ENCODE results near the gene TRAF7.
A peak's percentile ranks its signal among the peaks of the same experiment; 100 is the strongest.

TRAF7 gene

DNA sequence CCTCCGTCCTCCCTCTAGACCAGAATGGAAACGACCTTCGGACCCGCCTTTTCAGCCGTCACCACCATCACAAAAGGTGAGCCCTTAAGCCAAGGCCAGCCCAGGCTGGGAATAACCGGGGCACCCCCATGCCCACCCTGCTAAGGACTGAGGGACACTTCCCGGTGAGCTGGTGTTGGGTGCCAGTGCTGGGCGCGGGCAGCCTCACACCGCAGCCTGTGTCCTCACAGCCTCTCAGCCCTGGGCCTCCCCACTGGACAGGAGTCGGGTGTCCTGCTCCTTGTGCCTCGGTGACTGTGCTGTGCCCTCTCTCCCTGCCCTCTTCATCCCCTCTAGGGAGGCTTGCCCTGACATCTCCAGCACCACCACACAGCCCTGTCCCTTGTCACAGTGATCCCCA is 10.3 kb downstream of the TRAF7 start:
- no peak for DNase-seq (ENCODE audit: low spot score)

DNA sequence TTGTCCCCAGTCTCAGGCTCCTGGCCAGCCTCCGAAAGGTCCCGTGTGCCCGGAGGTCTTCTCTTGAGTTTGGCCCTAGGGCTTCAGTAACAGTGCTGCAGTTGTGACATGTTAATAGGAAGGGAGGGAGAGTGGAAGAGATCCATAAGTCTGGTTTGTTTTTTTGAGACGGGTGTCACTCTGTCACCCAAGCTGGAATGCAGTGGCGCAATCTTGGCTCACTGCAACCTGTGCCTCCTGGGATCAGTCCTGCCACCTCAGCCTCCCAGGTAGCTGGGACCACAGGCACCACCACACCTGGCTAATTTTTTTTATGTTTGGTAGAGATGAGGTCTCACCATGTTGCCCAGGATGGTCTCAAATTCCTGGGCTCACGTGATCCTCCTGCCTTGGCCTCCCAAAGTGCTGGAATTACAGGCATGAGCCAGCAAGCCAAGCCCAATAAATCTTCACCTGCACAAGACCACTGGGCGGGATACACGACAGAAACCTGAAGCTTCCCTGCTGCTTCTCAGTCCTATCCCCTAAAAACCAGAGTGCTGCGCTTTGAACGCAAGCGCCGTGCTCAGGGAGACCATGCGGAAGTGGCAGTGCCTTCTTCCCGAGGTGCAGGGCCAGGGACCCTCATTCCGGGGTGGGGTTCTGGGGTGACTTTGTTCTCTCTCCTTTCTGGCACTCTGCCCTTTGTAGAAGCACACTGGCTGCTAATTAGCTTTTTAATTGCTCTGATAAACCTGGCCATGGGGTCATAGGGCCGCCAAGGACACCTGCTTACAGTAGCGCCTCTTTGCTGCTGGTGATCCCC is 10.9 kb downstream of the TRAF7 start:
- no peak for DNase-seq (ENCODE audit: low spot score)

DNA sequence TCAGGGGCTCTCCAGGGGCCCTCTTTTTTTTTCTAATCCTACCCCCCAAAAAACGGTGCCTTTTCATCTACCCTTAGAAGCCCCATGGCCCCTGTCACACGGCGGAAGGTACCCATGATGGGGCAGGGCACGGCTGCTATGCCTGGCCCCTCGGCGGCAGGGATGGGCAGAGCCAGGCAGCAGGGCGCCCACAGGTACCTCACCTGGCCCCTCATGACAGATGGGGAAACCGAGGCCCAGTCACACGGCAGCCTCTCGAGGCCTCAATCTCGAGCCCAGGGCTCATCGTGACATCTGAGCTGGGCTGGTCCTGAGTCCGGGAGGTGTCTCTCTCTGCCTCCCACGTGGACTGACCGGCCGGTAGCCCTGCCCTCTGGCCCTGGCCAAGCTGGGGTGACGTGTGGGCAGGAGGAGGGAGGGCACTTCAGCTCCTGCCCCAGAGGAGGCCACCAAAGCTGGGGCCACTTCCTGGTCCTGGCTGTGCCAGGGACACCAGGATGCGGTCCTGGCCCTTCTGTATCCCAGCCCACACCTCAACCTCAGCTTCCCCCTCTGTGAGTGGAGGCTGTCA is 11.6 kb downstream of the TRAF7 start:
- DNase-seq (ENCODE audit: low spot score), result no peak

DNA sequence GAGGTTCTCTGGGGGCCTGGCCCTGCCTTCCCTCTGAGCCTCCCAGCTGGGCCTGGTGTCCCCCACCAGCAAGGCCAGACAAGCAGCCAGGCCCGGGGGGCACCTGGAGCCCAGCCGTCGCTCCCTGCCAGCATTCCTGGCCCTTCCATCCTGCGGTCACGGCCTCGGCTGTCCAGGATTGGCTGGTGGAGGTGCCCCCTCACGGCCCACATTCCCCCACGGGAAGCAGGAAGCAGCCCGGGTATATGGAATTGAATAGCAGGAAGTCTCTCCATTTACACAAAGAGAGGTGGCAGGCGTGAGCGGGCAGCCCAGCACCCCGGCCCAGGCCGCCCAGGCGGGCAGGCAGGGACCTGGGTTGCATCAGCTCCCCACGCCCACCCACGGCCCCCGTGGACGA is 14.5 kb downstream of the TRAF7 start:
- no peak for DNase-seq (ENCODE audit: low spot score)

DNA sequence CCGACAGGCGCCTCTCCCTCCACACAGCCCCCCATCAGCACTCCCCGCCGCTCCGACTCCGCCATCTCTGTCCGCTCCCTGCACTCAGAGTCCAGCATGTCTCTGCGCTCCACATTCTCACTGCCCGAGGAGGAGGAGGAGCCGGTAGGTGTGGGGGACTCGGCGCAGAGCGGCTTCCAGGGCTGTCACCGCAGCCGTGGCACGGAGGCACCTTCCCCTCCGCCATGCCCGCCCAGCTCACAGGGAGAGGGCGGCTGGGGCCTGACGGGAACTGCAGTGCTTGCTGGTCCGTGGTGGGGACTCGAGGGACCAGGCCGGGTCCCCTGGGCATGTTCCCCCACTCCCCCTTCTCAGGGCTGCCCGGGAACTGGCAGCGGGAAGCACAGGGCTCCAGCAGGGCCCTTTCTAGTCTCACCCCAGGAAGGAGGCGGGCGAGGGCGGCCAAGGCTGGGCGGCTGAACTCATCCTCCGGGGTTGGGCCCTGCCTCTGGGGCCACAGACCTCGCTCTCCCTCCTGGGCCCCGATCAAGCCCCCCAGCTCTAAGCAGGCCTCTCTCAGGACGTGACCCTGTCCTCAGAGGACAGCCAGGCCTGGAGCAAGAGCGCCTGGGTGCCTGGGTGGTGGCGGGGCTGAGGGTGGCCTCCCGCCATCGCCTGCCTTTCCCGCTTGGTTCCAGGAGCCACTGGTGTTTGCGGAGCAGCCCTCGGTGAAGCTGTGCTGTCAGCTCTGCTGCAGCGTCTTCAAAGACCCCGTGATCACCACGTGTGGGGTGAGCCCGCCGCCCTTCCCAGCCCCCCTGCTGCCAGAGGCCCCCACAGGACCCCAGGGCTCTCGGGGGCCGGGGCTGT is 15.2 kb downstream of the TRAF7 start:
- no peak for DNase-seq (ENCODE audit: low spot score)

DNA sequence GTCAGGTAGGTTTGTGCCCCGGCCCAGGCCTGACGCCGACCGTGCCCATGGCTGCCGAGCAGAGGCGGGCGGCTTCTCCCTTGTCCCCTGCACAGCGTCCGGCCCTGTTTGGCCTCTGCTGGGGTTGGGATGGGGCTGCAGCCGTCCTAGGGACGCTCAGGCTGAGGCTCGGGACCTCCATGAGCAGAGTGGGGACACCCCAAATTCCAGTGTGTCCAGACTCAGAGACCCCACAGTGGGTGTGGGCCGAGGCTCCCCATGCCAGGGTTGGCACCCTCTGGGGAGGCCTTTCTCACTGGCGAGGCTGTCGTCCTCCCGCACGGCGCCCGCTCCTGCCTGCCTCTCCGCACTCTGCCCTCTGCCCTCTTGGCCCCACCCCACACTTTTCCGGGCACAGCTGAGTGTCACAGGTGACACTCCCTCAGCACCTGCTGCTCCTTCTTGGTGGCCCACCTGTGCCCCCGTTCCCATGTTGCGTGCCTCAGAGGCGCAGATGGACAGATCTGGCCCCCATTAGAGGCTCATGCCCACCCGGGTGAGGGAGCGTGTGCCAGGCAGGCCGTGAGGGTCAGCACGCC is 16.1 kb downstream of the TRAF7 start:
- no peak for DNase-seq (ENCODE audit: low spot score)

DNA sequence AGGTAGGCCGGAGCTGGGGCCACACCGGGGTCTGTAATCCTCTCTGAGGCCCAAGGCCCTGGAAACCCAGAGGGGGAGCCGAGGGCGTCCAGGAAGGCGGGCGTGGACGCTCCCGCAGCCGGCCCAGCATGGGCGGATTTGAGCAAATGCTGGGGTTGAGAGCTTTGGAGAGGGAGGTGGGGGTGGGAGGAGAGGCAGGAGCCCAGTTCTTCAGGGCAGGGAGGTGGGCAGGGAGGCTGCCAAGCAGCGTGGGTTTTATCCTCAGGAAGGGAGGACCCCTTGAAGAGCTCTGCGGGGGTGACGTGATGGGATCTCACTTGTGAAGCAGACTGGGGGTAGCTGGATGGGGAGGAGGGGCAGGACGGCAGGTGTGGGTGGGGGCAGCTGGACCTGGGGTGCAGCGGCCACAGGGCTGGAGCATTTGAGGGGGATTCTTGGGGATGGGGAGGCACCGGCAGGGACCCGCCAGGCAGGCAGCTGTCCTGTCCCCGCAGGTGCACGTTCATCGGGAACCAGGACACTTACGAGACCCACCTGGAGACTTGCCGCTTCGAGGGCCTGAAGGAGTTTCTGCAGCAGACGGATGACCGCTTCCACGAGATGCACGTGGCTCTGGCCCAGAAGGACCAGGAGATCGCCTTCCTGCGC is 17.2 kb downstream of the TRAF7 start:
- no peak for DNase-seq (ENCODE audit: low spot score)

DNA sequence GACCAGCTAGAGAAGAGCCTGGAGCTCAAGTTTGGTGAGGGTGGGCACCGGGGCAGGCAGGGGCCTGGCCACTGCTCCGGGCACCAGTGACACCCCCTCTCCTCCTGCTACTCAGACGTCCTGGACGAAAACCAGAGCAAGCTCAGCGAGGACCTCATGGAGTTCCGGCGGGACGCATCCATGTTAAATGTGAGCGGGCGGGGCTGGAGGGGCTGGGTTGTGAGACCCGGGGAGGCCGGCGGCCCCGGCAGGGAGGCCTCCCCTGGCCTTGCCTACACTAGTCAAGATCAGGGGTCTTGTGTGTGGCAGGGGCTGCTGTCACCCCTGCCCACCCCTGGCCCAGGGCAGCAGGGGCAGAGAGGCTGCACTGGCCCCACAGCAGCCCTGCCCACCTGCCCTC is 17.8 kb downstream of the TRAF7 start:
- no peak for DNase-seq (ENCODE audit: low spot score)

DNA sequence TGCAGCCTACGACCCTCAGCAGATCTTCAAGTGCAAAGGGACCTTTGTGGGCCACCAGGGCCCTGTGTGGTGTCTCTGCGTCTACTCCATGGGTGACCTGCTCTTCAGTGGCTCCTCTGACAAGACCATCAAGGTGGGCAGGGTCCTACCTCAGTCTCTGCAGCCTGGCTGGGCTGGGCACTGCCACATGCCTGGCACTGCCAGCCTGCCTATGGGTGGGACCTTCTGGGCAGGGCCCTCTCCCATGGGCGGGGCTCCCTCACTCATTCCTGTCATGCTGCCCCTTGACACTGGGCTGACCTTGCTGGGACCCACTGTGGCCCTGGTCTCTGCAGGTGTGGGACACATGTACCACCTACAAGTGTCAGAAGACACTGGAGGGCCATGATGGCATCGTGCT is 18.3 kb downstream of the TRAF7 start:
- no peak for DNase-seq (ENCODE audit: low spot score)

DNA sequence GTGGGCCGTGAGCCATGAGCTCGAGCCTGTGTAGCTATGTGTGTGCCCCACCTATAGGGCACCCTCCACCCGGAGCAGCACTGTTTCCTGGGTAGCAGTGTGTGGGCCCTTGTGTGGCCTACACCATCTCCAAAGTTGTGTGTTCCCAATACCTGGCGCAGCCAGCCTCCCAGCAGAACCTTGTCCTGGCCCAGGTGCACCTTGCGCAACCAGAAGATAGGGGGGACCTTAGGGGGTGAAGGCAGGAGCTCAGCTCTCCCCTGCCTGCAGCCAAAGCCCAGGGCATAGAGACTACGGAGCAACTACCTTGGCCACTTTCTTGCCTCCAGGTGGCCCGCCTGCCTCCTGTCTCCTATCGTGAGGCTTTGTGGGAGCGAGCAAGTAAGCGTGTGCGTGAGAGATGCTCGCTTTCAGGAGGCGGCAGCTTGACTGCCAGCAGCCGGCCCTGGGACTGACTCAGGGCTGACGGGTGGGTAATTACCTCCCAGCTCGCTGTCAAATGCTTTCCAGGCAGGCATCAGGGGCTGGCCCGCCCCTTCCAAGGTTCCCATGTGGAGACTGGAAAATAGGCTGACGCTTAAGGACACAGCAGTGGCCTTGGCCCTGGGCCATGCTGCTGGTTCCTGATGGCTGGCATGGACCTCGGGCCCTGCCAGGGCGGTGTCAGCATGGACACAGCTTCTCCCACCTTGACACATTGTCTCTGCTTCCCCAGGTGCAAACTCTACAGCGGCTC is 19.0 kb downstream of the TRAF7 start:
- DNase-seq (ENCODE audit: low spot score), result no peak

DNA sequence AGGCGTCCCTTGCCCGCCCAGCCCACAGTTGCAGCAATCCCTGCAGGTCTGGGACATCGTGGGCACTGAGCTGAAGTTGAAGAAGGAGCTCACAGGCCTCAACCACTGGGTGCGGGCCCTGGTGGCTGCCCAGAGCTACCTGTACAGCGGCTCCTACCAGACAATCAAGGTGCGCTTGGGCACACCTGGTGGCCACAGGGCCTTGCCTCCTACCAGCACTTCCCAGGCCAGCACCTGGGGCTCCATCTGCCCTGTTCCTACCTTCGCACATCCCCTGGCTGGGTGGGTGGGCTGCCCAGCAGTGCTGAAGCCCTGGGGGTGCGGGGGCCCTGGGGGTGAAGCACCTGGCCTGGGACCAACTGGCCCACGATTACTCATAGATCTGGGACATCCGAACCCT is 19.9 kb downstream of the TRAF7 start:
- no peak for DNase-seq (ENCODE audit: low spot score)

DNA sequence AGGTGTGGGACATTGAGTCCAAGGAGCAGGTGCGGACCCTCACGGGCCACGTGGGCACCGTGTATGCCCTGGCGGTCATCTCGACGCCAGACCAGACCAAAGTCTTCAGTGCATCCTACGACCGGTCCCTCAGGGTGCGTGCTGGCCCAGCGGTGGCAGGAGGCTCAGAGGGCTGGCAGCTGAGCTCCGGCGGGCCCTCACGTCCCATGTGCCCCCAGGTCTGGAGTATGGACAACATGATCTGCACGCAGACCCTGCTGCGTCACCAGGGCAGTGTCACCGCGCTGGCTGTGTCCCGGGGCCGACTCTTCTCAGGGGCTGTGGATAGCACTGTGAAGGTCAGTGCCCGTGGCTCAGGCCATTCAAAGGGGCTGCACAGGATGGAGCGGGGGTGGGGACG is 20.5 kb downstream of the TRAF7 start:
- no peak for DNase-seq (ENCODE audit: low spot score)

DNA sequence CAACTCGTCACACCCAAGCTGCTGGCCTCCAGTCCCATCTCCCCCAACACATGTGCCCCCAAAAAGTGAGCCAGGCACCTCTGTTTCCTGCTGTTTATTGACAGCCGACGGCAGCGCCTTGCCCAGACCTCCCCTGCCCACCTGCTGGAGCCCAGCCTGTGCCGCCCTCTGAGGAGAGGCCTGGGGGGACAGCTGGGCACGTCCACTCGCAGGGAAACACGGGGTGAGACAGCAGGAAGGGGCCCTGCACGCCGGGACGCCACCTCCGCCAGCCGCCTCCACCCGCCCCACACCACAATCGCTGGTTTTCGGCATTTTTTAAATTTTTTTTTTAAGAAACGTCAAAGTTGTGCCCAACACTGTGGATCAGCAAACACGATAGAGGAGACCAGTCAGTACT is 21.5 kb downstream of the TRAF7 start:
- no peak for DNase-seq (ENCODE audit: low spot score)

DNA sequence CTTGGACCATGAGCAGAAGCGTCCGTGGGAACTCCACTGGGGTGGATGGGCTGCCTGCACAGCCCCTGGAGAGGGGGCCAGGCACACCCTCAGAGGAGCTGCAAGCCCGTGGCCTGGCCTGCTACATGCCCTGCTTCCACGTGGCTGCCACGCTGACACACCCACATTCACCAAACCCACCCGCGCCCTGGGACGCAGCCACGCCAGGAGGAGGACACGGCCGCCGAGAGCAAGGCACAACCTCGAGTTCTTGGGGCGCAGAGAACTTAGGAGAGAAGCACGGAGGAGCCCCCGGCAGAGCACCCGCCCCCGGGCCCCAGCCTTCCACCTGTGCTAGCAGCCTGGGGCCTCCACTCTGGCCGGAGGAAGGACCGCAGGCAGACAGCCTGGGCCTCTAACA is 22.0 kb downstream of the TRAF7 start:
- DNase-seq (ENCODE audit: low spot score), result no peak

DNA sequence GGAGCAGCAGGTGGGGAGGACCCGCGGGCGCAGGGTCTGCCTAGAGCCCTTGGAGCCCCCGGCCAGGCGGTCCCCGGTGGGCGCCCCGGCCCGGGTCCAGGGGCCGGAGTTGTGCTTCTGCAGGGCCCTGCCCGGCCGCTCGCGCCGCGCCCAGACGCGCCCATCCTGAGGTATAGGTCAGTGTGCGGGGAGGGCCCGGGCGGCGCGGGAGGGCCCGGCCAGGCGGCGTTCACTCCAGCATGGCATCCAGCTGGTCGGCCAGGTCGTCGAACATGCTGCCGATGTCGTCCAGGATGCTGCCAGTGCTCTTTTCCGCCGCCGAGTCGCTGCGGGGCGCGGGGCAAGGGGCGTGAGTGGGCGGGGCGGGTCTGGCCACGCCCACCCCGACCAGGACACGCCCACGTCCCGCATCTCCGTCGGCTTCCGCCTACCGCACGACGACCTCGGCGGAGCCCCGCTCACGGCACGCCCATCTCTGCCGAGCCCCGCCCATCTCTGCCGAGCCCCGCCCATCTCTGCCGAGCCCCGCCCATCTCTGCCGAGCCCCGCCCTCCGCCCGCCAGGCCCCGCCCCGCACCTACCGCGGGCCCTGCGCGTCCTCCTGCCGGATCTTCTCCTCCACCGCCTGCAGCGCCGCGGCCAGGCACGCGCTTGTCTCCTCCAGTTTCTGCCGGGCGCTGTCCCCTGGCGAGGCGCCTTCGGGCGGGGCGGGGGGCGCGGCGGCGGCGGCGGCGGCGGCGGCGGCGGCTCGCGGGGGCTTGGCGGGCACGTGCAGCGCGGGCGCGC is 22.9 kb downstream of the TRAF7 start:
- DNase-seq (ENCODE audit: low spot score), result peak; percentile 43

DNA sequence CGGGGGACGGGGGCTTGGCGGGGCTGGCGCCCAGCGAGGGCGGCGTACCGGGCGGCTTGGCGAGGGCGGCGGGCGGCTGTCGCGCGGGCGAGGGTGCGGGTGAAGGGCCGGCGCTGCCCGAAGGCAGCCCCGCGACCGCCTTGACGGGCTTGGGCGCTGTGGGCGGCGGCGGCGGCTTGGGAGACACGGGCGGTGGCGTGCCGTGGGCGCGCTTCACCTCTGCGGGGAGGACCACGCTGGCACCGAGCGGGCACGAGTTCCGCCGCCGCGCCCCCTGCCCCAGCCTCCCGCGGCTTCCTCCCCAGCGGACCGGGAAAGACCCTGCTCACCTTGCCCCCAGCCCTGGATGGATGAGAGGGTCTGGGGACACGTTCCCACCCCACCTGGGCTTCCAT is 23.5 kb downstream of the TRAF7 start:
- DNase-seq (ENCODE audit: low spot score), result no peak

DNA sequence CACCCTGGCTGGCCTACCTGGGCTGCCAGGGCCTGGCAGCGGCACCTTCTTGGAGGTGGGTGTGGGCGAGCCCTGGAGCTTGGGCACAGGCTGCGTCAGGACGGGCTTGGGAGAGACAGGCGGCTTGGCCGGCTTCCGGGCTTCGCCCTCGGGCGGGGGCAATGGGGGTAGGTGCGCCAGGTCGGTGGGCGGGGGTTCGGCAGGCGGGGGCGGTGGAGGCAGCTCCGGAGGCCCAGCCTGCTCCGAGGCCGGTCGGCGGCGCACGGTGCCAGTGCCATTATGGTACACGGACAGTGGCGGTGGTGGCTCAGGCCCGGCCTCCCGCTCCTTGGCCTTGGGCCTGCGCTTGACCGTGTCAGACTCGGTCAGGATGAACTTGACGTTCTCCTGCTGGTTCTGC is 24.0 kb downstream of the TRAF7 start:
- no peak for DNase-seq (ENCODE audit: low spot score)

DNA sequence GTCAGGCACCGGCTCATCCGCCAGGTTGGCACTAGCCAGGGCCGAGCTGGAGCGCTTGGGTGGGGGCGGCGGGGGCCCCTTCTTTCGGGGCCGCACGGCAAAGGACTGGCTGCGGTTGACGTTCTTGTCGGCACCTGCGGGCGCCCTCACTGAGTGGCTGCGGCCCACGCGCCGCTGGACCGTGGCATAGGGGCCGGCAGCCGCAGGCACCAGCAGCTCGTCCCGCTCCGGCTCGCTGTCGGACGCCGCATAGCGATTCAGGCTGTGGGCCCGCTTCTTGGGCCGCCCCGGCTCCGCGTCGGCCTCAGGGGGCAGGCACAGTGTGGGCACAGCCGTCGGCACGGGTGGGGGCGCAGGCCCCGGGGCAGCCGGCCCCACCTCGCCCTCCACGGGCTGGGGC is 24.9 kb downstream of the TRAF7 start:
- DNase-seq (ENCODE audit: low spot score), result no peak

DNA sequence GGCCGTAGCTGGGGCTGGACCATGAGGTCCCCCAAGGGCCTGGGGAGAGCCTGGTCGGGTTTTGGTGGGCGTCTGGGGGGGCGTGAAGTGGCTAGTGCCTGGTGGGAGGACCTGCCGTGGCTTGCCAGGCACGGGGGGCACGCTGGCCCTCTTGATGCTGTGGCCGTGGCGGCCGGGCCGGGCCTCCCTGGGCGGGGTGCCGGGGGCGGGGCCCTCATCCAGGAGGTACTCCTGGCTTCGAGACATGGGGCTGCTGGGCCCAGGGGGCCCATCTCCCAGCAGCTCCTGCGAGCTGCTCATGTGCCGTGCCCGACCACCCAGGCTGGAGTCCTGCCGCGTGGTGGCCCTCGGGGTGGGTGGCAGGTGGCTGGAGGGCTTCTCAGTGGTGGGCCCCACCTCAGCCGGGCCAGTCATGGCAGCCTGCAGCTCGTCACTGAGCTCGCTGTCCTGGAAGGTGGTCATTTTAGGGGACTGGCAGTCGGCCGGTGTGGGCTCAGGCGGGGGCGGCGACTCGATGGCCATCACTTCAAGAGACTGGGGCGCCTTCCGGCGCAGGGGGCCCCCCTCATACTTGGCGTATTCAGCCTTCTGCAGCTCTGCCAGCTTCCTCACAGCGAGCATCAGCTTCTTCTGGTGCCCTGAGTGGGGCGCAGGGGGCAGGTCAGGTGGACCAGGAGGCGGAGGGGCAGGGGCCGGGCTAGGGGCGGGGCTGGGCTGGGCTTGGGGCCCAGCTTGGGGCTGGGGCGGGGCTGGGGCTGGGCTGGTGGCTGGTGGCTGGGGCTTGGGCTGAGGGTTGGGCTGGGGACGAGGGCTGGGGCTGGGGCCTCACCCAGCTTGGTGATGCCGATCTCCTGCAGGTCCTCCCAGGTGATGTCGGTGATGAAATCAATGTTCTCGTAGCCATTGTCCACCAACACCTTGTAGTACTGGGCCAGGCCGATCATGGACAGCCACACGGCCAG is 25.7 kb downstream of the TRAF7 start:
- DNase-seq (ENCODE audit: low spot score), result no peak

DNA sequence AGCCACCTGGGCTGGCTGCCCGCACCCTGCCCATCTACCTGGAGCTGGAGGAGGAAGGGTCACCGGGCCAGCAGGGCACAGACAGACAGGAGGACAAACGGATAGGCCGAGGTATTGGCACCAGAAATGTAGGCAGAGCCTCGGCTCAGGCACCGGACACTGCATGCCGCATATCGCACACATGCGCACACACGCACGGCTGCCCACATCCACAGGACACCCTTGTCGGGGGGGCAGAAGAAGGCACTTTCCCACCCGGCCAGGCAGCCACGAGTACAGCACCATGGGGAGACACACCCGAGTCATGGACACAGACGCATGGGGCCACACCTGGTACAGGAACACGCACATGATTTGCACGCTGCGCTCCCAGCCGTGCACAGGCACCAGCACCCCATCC is 26.4 kb downstream of the TRAF7 start:
- no peak for DNase-seq (ENCODE audit: low spot score)

All from NAMALWA (cell line).